Measurements from ENCODE around the gene PTPRN2. TPM values are rescaled to one million over a fixed set of nuclear protein-coding genes. Genes with fewer than 3 reads are reported as not detected.
"Not testable (repeated sequence)": the region's sequence is repeated elsewhere in the genome, so short reads cannot be mapped to it uniquely, and the experiment has no call there.

The PTPRN2 gene
- polyA plus RNA-seq, 4 donors = 7.2 to 9.2 (median 7.5) TPM

DNA sequence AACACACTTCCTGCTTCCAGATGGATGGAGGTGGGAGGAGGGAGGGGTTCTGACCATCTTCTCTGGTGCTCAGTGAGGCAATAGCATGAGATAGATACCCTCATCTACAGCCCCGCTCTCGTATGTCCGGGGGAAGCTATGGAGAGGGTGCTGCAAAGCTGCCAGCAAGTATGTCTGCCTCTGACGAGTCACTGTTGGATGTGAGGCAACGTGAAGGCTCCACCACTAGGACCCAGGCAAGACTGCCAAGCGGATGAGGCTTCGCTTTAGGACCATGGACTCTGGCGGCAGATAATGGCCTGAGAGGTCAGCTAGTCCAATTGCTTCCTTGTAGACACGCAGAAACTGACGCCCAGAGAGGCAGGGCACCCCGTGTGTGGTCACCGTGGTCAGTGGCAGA lies 601.6 kb downstream of the PTPRN2 start:
- DNase-seq (ENCODE audit: low read depth in 4 of 4, low spot score in 3 of 4) = no peak

DNA sequence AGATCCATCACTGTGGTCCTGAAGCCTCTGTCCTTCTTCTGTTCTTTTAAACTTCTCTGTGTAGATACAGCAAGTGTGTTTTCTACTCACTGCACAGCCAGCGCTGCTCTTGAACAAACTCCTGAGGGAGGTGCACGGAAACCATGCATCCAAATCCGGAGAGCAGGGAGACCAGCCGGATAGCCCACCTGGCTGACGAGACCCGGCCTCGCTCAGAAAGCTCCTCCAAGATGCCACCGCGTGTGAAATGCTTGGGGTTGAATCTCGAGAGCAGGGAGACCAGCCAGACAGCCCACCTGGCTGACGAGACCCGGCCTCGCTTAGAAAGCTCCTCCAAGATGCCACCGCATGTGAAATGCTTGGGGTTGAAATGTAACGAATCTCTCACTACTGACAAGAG lies 602.0 kb downstream of the PTPRN2 start:
- no peak for DNase-seq (ENCODE audit: low read depth in 4 of 4, low spot score in 3 of 4)

DNA sequence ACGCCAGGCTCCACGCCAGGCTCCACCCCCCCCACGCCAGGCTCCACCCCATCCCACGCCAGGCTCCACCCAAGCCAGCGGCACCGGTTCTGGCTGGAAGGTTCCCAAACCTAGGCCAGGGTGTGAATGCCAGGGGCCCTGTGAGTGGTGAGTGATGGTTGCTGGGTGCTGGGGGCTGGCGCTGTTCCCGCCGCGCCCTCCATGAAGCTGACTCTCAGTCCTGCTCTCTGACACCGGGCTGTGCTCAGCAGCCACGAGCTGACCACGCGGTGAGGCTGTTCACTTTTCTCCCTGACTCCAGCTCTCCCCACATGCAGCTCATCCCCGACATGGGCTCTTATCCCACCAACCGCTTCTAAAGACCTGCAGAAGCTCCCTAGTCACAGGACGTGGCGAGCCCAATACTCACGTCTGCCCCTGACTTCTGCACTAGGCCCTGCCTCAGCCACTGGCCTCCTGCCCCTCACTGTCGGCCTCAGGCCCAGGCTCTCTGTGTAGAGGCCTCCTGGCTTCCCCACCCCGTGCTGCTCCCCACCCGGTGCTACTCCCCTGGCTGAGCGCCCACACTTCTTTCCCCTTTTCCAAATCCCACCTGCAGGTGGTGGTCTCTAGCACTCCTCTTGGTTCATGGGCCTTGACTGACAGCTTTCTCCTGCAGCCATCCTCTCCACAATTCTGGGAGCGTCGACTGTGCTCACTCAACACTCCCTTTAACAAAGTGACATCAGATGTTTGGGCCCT lies 603.0 kb downstream of the PTPRN2 start:
- no peak for DNase-seq (ENCODE audit: low read depth in 4 of 4, low spot score in 3 of 4)

DNA sequence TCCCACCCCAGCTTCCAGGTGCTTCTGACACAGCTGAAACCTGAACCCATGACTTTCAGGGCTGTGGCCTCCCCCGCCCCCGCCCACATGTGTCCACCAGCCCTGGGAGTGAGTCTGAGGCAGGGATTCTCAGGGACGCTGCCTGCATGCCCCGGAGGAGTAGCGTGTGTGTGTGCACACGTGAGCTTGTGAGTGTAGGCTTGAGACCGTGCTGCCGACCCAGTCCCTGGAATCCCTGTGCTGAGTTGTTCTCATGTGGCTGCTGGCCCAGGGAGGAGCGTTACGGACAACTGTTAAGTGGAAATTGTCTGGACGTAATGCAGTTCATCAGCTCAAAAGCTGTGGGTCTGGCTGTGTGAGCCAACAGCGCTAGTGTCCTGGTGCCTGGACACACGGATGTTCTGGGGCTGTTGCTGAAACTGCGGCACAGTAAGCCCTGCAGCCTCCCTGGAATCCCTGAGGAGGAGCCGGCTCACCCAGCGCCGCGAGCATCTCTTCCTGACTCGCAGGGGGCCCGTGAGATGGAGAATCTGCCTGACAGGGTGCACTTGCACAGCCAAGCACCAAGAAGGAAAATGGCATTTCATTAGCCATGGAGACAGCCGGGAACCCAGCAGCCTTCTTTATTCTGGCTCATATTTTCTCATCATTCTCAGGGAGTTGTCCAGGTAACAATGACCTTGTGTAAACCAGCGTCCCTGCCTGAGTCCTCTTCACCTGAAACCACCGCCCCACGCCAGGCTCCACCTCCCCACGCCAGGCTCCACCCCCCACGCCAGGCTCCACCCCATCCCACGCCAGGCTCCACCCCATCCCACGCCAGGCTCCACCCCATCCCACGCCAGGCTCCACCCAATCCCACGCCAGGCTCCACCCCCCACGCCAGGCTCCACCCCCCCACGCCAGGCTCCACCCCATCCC lies 603.9 kb downstream of the PTPRN2 start:
- no peak for DNase-seq (ENCODE audit: low read depth in 4 of 4, low spot score in 3 of 4)

DNA sequence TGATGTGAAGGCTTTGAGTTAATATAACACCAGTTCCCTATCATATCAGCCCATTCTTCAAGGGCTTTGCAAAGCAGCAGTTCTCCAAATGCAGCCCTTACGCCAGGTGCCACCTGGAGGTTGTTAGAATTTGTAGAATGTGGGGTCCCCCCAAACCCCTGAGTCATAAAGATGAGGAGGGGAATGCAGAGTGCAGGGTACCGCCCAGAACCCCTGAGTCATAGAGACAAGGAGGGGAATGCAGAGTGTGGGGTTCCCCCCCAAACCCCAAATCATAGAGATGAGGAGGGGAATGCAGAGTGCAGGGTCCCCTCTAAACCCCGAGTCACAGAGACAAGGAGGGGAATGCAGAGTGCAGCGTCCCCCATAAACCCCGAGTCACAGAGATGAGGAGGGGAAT lies 605.8 kb downstream of the PTPRN2 start:
- no peak for DNase-seq (ENCODE audit: low read depth in 4 of 4, low spot score in 3 of 4)

DNA sequence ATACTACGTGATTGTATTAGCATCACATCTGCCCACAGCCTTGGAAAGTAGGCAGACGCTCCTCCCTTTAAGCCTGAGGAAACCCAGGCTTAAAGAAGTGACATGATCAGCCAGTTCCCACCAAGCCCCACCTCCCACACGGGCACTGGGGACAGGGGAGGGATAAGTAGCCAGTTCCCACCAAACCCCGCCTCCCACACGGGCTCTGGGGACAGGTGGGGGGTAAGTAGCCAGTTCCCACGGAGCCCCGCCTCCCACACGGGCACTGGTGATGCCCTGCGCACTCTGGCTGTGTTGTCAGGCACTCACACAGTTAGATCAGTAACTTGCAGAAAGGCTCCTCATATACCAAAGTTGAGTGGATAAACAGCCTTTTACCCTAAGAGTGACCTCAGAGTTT lies 606.8 kb downstream of the PTPRN2 start:
- DNase-seq (ENCODE audit: low read depth in 4 of 4, low spot score in 3 of 4) = no peak

DNA sequence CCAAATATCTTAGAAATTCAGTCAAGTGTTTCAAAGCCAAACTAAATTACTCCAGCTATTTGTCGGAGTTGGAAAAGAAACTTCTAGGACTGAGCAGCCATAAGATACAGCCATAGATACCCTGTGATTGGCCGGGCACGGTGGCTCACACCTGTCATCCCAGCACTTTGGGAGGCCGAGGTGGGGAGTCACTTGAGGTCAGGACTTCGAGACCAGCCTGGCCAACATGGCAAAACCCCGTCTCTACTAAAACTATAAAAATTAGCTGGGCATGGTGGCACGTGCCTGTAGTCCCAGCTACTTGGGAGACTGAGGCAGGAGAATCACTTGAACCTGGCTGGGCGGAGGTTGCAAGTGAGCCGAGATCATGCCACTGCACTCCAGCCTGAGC lies 607.3 kb downstream of the PTPRN2 start:
- DNase-seq (ENCODE audit: low read depth in 4 of 4, low spot score in 3 of 4) = not testable (repeated sequence)

DNA sequence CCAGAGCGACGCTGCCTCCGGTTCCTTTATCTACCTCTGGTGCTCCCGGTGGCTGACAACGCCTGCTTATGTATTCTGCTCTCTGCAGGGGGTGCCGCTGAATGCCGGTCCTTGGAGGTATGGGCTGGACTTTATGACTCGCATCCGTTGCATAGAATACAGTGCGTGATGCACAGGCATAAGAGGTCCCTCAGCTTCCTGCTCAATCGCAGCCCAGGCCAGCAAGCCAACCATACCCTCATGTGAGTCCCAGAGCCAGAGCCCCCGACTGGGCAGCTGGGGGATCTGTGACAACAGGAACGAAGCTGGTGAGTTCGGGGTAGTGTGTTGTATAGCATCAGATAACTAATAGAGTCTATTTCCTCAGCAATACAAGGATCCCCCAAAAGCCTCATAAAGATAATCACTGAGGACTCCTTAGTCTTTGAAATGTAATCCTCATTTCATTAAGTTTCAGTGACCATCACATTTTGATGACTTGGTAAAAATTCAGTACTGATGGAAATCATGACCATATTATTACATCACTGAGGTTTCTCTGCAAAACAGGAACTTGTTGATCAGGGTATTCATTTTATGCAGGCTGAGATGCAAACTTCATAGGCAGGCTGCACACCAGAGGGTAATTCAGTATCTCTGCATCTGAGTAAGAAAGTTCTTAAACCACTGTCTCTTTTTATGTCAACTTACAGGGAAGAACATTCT lies 607.8 kb downstream of the PTPRN2 start:
- no peak for DNase-seq (ENCODE audit: low read depth in 4 of 4, low spot score in 3 of 4)

DNA sequence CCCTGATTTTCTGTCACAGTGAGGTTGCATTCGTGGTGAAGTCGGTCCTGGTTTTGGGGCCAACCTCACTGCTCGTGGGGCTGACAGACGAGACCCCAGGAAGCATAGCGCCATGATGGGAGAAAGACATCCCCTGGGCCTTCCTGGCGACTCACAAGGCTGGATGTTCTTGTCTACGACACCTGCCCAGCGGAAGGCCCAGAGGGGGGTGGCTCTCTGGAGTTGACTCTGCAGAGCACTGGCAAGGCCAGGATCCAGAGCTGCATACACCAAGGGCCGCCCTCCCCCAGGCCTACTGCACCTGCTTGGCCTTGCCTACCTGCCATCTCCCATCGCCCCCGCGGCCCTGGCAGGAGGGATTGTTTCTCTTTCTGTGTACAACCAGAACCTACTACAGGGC lies 608.9 kb downstream of the PTPRN2 start:
- no peak for DNase-seq (ENCODE audit: low read depth in 4 of 4, low spot score in 3 of 4)

DNA sequence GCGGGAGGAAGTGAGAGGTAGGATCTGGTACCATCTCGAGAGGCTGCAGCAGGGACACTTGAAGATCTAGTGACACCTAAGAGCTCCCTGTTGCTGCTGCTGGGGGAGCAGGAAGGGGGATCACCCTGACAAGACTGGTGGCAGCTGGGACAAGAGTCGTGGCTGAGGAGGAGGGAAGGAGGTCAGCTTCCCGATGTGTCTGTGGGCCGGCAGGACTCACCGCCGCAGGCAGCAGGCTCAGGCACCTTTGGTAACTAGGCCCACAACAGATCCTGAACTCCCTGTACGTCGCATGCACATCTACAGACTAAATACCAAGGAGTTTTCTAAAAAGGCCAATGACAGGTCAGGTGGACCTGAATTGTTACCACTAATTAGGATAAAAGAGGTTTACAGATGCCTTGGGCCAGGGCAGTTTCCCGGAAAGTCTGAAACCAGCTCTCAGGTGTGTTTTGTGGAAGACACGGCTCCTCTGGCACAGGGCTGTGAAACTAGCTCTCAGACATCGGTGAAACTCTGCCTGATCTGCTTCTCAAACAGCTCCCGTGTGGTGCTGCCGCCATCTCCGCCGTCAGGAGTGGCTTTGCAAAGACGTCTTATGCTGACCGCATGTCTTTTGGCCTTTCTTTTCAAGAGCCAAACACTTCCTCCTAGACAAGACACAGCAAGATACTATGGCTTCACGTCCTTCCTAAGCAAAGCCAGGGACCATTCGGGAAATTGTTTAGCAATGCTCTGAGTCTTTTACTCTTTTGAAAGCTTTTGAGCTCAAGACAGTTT lies 609.7 kb downstream of the PTPRN2 start:
- DNase-seq (ENCODE audit: low read depth in 4 of 4, low spot score in 3 of 4) = no peak

DNA sequence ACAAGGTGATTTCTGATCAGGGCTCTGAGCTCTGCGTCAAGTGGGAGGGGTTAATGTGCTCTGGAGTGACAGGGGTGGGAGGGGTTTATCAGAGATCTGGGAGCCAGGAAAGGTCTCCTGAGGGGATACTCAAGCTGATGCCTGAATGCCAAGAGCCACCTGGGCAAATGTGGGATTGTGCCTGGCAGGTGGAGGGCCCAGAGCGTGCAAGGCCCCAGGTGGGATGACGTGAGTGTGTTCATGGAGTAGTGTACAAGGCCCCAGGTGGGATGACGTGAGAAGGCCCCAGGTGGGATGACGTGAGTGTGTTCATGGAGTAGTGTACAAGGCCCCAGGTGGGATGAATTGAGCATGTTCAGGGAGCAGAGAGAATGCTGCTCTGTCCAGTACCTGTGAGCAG lies 610.3 kb downstream of the PTPRN2 start:
- DNase-seq (ENCODE audit: low read depth in 4 of 4, low spot score in 3 of 4) = no peak

DNA sequence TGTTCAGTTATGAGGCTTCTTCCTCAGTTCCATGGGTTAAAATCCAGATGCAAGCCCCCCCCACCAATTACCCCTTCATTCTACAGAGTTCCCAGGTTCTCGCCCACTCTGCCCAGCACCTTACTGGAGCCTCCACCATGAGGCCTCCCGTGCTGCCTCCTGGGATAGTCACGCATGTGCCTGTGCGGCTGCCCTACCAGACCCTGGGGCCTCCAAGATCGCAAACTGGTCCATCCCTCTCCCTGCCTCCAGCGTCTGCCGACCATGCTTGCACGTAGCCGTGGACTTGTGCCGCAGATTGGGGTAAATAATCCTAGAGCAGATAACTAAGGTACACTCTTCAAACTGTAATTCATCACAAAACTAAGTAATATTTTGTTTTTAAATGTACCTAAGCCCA lies 611.2 kb downstream of the PTPRN2 start:
- DNase-seq (ENCODE audit: low read depth in 4 of 4, low spot score in 3 of 4) = no peak

DNA sequence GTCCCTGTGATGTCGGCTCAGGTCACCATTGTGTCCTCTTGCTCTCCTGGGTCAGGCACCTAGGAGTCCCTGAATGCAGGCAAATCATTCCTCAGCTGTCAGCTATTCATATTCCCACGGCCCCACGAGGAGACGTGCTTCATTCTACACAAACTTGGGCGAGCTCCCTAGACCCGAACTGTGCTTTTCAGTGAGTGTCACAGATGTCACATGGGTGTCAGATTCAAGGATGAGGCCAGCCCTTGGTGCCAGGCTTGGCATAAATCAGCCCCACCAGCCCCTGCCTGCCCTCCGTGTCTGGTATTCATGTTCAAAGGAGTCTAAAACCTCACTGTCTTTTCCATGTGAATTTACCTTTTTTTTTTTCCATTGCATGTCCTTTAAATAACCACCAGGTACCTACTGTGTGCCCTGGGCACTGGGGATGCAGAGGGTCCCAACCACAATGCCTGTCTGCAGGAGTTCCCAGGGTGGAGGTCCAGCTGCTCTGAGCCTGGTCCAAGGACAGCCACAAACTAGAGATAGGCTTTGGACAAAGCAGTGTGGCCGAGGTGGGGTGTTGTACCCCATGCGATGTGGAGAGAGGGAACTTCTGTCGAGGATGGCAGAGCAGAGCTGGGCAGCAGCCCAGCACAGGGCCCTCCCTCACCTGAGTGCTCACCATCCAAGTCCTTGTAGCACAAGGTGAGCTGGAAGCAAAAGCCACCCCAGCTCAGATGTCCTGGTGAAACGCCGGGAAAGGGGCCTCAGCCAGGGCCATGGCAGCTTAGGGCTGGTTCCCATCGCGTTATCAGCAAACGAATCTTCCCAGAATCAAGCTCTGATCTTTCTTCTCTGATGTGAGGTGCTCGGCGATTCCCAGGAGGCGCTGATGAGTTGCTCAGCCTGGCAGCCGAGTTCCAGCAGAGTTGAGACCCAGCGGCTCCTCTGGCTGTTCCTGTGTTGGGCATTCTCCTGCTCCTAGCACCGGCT lies 611.9 kb downstream of the PTPRN2 start:
- no peak for DNase-seq (ENCODE audit: low read depth in 4 of 4, low spot score in 3 of 4)

DNA sequence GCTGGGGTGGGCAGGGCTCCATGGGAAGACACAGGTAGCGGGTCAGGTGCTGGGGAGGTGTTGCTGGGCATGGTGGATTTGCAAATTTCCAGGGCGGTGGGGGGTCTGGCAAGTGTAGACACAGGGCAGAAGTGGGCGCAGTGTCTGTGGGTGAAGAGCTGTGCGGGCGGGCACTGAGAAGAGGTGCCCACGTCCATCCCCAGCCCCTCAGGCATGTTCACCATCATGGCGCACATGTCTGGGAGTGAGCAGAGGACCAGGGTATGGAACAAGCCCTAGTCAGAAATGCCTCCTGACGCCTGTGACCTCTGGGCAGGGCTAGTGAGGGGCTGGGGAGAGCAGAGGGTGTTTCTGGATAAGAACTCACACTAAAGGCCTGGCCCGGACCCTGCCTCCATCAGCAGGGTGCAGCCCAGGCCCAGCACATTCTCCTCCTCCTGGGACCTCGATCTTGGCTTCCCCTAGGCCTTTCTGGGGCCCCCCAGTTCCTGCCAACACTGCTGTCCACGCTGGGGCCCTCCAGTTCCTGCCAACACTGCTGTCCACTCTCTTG lies 612.9 kb downstream of the PTPRN2 start:
- DNase-seq (ENCODE audit: low read depth in 4 of 4, low spot score in 3 of 4) = no peak

DNA sequence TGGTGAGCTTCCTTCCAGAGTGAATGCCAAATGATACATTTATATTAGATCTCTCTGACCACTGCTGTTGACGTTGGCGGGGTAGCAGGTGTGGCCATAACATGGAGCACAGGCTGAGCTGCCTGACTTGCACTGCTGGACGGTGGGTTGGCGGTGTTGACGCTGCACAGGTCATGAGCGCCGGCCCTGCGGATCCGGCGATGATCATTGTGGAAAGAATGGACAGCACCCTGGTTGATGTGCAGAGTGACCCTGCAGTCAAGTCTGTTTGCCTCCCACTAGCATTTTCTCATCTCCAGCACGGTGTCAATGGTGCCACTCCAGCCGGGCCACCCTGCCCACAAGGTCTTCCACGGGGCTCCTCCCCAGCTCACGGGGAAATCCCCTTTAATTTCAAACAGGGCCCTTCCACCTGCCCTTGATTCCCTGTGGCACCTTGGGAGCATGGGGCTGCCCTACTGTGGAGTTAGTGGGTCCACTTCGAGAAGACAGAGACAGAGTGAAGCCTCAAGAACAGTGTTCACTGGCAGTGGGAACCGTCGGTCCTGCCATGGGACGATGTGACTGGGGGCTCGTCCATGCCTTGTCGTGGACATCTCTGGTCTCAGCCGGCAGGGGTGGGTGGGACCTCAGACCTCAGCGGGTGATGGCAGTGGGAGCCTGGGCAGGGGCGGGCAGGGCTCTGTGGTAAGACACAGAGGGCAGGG lies 613.5 kb downstream of the PTPRN2 start:
- DNase-seq (ENCODE audit: low read depth in 4 of 4, low spot score in 3 of 4) = no peak

DNA sequence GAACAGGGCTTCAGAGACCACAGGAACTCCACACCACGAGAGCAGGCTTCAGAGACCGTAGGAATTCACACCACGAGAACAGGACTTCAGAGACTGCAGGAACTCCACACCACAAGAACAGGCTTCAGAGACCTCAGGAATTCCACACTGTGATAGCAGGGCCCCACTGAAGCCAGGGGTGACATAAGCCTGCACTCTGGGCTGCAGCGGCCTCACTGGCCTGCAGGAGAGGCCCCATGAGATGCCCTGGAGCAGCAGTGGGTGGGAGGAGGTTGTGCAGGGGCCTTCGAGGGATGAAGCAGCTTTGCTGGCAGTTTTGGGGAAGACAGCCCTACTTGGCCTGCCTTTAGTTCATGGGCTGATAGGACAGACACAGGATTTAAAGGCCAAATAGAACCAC lies 614.7 kb downstream of the PTPRN2 start:
- no peak for DNase-seq (ENCODE audit: low read depth in 4 of 4, low spot score in 3 of 4)

DNA sequence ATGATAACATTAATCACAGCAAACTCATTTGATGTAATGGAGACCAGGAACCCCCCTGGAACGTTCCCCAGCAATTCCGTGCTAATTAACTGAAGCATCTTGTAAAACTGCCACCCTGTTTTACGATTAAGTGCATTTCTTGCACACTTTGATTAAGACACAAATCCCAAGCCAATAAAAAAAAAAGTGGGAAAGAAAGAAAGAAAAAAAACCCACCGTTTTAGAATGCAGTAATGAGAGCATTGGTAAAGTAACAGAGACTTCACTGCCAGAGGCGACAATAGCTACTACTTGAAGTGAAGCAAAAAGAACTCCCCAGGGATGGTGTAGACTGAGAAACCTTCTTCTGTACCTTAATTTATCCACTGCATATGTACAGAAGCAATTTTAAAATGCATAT lies 616.1 kb downstream of the PTPRN2 start:
- DNase-seq (ENCODE audit: low read depth in 4 of 4, low spot score in 3 of 4) = no peak

DNA sequence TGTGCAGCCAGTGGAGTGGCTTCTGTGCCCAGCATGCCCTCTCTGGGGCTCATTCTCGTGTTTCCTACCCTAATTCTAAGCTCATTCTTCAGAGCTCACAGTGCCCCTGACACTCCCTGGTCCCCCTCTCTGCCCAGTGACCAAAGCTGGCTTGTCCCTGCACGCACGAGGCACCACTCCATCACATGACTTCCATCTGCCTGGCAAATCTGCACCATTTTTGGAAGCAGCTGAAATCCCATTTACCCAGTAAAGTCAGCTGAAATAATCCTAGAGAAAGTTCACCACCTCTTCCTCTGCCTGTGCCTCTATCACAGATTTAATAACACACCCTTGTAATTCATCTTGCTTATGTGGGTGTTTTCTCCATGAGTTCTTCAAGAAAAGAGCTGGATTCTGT lies 616.9 kb downstream of the PTPRN2 start:
- no peak for DNase-seq (ENCODE audit: low read depth in 4 of 4, low spot score in 3 of 4)

DNA sequence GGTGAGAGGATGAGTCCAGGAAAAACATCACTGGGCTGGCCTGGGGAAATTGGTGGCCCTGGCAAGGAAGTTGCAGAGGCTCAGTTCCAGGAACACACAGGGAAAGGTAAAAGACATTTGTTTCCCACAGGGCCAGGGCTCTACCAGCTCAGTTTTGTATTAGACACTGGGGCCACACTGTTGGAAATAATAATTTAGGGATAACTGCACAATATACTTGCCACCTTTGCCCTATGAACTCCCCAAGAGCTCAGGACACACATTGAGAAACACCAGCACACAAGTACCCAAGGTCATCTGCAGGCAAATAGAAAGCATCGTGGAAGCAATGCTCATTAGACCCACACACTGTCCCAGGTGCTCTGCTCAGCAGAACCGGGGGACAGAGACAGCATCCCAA lies 617.6 kb downstream of the PTPRN2 start:
- no peak for DNase-seq (ENCODE audit: low read depth in 4 of 4, low spot score in 3 of 4)

Measured in left renal pelvis (tissue), 4 donors.